Stimulated activated CD4-positive, alpha-beta T cell treated with anti-CD3 and anti-CD28 coated beads, Interleukin-1b, Interleukin-23, amount 100 ng/mL, for 1 hour (primary cell): ENCODE data around the gene NEU1.
"Not testable (repeated sequence)": the region's sequence is repeated elsewhere in the genome, so short reads cannot be mapped to it uniquely, and the experiment has no call there.

ENCODE experiments used
- DNase-seq, 2 donors: peaks; one replicate each; pipeline ENCODE4 v3.0.0-alpha.2; 2020; ENCODE audit warnings: low read depth in 2 of 2

The NEU1 gene

DNA sequence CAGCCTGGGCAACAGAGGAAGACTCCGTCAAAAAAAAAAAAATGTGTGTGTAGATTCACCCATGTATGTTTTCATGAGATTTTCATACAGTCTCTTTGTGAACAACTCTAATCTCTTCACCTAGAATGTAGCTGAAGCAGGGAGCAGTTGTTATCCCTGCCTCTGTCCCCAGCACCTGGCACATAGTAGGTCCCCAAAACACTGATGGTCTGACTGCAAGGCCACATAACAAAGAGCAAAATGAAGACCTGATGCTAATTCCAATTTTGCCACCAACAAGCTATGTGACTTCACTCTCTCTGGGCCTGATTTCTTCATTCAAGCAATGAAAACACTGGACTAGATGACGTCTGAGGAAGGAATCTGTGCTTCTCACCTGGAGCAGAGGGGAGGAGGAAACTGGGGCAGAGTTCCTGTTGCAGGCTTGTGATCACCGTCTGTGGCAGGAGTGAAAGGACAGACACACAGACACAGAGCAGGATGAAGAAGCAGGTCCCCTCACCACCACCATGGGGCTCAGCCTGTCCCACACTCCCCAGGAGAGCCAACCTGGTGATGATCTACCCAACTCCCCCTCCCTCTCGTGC is 11.6 kb upstream of the NEU1 start:
- DNase-seq: no peak

- no peak for DNase-seq
These were observed 8.5 kb upstream of the NEU1 start for GRCh38 chr6:31871046-31871659.

GRCh38 chr6:31870385-31870921 is 7.8 kb upstream of the NEU1 start:
- DNase-seq: no peak

DNA sequence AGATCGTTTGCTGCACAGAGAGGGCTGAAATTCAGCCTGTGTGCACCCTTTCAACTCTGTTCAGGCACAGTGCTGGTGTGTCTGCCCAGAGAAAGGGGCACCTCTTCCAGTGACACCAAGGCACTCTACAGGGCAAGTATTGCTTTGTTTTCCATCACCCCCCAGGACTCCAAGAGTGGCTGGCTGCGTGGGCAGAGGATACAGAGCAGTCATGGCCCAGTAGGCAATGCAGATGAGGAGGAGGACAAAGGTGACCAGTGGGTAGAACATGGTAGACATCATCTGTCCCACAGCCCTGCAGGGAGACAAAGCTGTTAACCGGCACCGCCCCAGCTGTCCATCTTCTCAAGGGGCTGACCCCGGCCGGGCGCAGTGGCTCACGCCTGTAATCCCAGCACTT is 6.7 kb upstream of the NEU1 start:
- DNase-seq: no peak

DNA sequence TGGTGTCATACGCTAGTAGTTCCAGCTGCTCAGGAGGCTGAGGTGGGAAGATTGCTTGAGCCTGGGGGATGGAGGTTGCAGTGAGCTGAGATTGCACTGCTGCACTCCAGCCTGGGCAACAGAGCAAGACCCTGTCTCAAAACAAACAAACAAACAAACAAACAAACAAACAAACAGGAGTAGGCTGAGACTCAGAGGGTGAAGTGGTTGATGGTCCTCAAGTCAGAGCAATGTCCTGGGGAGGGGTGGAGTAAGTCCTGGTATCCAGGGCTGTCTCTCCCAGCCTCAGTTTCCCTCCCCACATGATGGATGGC is 6.0 kb upstream of the NEU1 start:
- DNase-seq: not testable (repeated sequence)

DNA sequence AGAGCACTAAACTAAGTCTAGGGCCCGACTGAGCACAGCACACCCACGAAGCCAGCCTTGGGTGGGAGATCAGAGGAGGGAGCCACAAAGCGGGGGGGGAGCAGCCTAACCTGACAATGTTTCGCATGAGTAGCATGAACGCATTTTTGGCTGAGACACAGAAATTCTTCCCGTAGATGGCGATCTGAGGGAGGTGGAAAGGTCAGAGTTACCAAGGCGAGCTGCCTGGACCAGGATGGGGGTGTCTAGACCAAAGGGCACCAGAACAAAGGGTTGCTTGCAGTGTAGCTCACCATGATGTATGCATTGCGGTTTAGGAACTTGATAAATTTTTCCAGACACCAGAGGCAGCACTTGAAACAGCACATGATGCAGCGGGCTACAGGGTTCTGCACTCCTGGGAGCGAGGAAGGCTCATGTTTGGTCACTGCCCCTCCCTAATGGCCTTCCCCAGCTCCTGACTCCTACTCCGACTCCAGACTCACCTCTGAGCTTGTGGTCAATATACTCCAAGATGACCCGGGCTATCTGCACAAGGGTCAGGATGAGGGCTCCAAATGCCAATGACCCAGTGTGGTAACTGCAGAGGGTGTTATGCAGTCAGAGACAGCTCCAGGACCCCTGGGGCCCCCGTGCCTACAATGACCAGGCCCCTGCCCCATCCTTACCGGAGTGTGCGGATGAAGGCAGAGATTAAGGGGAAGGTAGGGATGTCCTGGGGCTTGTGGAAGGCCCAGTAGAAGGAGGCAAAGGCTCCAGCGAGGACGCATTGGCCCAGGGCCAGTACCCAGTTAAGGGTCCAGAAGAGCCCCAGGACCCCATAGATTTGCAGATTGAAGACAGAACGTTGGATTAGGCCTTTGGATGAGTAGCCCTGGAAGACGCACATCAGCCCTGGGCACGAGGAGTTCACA is 2.8 kb upstream of the NEU1 start:
- no peak for DNase-seq

- DNase-seq: no peak
These were observed 2.2 kb upstream of the NEU1 start for GRCh38 chr6:31864818-31865204.

DNA sequence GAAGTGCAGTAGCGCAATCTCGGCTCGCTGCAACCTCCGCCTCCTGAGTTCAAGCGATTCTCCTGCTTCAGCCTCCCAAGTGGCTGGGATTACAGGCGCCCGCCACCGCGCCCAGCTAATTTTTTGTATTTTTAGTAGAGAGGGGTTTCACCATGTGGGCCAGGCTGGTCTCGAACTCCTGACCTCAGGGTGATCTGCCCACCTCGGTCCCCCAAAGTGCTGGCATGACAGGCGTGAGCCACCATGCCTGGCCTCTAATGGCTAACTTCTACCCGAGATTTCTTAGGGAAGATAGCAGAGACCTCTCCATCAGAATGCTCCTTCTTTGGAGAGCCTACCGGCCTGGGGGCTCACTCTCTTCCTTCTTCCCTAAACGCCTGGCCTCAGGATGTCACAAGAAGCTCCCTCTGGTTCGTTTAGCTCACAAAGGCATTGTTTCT is 1.5 kb upstream of the NEU1 start:
- DNase-seq: not testable (repeated sequence)

DNA sequence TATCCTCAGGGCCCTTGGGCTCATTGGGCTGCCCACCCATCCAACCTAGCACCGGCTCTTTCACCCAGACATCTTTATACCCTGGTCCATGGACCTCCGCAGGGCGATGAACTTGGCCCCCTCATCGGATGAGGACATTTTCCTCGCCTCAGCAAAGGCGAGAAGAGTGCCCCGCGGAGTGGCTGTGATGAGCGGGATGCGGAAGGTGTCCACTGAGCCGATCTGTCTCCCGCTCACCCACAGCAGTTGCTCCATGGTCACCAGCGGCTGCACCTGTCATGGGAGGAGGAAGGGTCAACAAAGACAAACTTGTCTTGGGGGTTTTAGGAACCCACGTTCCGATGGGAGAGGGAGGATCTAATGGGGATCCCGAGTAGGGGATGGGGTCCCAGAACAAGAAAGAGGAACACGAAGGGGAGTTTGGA is 690 bp downstream of the NEU1 start:
- no peak for DNase-seq

DNA sequence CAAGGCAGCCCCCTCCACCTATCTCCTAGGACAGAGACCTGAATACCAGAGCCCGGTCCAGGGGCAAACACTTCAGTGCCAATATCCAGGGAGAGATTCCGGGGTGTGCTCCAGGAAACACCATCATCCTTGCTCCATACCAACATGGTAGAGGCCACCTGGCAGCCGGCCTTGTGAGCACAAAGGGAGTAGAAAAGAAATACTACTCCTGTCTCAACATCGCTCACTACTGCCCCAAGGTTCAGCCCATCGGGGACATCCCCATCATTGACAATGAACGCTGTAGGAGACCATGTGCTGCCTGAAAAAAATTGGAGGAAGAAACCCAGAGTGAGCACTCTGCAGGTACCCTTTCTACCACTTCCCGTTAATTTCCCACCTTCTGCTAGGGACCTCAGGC is 1.5 kb downstream of the NEU1 start:
- DNase-seq: no peak

DNA sequence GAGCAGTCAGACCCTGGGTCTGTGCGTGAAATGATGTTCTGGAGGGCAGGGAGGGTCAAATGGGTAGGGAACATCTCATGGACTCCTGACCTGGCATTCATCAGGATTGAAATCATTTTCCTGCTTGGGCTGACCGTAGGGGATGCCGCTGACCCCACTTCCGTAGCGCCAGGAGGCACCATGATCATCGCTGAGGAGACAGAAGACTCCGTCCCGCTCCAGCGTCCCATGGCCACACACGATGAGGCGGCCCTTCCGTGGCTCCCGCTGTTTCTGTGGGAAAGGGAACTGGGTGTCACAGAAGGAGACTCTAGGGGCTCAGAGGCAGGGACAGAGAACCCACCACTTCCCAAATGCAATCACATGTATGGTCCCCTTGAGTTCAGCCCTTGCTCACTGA is 2.3 kb downstream of the NEU1 start:
- no peak for DNase-seq

DNA sequence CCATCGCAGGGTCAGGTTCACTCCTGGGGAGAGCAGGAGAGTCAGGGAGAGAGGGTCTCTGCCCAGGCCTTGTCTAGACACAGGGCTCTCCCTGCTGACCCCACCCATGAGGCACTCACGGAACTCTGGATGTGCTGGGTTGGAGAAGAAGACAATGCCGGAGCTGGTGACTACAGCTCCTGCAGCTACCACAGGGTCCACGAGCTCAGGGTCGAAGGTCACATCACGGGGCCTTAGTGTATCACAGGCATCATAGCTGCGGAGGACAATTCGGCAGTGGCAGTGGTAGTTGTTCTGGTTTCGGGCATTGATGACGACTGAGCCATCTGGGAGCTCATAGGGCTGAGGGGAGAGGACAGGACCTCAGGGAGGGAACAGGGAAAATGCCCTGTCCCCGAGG is 2.7 kb downstream of the NEU1 start:
- DNase-seq: no peak

DNA sequence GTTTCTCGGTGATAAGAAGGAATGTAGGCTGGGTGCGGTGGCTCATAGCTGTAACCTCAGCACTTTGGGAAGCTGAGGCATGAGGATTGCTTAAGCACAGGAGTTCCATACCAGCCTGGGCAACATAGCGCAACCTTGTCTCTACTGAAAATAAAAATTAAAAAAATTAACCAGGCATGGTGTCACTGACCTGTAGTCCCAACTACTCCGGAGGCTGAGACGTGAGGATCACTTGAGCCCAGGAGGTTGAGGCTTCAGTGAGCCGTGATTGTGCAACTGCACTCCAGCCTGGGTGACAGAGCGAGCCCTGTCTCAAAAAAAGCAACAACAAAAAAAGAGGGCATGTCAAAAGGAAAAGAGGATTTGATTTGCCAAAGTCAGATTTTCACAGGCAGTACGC is 3.9 kb downstream of the NEU1 start:
- DNase-seq: no peak

- DNase-seq: not testable (repeated sequence)
These were observed 4.8 kb downstream of the NEU1 start for GRCh38 chr6:31857774-31858173.

DNA sequence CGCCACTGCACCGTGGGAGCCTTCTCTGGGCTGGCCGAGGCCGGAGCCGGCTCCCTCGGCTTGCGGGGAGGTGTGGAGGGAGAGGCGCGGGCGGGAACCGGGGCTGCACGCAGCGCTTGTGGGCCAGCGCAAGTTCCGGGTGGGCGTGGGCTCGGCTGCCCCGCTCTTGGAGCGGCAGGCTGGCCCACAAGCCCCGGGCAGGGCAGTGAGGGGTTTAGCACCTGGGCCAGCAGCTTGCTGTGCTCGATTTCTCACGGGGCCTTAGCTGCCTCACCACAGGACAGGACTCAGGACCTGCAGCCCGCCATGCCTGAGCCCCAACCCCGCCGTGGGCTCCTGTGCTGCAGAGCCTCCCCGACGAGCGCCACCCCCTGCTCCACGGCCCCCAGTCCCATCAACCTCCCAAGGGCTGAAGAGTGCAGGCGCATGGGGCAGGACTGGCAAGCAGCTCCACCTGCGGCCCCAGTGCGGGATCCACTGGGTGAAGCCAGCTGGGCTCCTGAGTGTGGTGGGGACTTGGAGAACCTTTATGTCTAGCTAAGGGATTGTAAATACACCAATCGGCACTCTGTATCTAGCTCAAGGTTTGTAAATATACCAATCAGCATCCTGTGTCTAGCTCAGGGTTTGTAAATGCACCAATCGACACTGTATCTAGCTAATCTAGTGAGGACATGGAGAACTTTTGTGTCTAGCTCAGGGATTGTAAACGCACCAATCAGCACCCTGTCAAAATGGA is 10.5 kb downstream of the NEU1 start:
- DNase-seq: not testable (repeated sequence)

- DNase-seq: no peak
These were observed 11.2 kb downstream of the NEU1 start for GRCh38 chr6:31851485-31851832.

DNA sequence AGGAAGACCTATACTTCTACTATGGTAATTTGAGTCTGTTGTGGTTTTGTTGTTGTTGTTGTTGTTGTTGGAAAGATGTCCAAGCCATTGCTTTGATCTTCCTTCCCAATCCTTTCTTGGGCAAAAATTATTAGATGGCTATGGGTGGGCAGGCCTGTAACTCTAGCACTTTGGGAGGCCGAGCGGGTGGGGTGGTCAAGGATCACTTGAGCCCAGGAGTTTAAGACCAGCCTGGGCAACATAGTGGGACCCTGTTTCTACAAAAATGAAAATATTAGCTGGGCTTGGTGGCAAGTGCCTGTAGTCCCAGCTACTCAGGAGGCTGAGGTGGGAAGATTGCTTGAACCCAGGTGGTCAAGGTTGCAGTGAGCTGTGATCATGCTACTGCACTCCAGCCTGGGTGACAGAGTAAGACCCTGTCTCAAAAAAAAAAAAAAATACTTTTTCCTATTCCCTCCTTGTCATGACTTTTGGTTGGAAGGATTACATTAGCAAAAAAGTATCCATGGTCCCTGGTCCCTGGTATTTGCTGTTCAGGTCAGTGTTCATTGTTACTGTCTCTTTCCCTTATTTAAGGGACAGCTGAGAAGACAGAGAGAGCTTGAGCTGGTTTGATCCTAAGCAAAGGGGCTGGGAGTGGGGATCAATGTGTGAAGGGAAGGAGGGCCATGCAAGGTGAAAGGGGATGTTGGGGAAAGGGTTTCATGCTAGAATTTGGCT is 11.7 kb downstream of the NEU1 start:
- DNase-seq: no peak

DNA sequence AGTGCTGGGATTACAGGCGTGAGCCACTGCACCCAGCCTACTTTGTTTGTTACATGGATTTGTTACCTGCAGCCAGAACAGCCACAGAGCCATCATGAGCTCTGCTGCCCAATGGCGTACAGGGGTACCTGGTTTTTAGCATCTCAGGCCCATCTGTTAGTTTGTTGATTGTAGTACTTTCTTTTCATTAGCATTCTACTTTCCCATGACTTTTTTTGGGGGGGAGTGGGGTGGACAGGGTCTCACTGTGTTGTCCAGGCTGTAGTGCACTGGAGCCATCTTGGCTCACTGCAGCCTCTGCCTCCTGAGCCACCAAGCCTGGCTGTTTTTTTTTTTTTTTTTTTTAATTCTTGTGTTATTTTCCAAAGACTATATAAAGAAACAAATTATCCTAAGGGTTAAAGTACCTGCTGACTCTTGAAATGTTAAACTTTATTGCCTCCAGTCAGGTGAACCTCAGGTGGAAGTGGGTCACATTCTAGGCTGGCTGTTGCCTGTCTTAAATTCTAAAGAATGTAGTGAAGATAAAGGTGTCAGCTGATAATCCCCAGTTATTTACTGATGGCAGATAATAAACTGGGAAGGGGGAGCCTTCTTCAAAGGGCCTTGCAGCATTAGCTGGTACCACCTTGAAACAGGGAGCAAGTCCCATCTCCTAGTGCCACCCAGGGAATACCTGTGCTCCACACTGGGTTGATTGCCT is 15.2 kb downstream of the NEU1 start:
- no peak for DNase-seq

DNA sequence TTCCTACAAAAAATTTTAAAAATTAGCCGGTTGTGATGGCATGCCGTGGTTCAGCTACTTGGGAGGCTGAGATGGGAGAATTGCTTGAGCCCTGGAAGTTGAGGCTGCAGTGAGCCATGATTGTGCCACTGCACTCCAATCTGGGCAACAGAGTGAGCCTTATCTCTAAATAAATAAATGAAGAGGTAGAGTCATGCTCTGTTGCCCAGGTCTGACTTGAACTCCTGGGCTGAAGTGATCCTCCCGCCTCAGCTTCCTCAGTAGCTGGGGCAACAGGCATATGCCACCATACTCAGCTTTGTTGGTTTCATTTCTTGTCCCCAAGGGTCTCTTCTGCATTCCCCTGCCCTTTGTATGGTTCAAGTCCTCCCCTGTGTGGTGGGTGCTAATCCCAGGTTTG is 18.1 kb downstream of the NEU1 start:
- no peak for DNase-seq

- no peak for DNase-seq
These were observed 20.6 kb downstream of the NEU1 start for GRCh38 chr6:31842053-31842452.

DNA sequence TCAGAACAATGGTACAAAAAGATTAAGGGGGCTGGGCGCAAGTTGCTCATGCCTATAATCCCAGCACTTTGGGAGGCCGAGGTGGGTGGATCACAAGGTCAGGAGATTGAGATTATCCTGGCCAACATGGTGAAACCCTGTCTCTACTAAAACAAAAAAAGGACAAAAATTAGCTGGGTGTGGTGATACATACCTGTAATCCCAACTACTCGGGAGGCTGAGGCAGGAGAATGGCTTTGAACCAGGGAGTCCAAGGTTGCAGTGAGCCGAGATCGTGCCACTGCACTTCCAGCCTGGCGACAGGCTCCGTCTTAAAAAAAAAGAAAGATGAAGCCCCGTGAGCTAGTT is 22.9 kb downstream of the NEU1 start:
- DNase-seq: not testable (repeated sequence)
